ENCODE measurements around the gene FOXK2. TPM values are rescaled to one million over a fixed set of nuclear protein-coding genes. Genes with fewer than 3 reads are reported as not detected.
"Not testable (repeated sequence)": the region's sequence is repeated elsewhere in the genome, so short reads cannot be mapped to it uniquely, and the experiment has no call there.

The FOXK2 gene
- total RNA-seq, 1 donor from 2014 or later: 95.2 TPM

- Mint-ChIP-seq H3K9me3 (no peaks in the 10 kb centered on the region), H3K4me3 (ENCODE audit: low read depth) (no peak overlapping the region), H3K27ac (no peak overlapping the region), H3K27me3 (ENCODE audit: low read depth) (no peaks in the 10 kb centered on the region), H3K4me1 (ENCODE audit: low read depth) (peaks cover 16% of the 10 kb centered on the region), H3K36me3 (ENCODE audit: low read depth) (no peaks in the 10 kb centered on the region)
- intact Hi-C loops (cut with micrococcal nuclease): no loop called here
- no peak for DNase-seq (ENCODE audit: low spot score)
Observed at GRCh38 chr17:82502207-82502606, 17.3 kb upstream of the FOXK2 start.

- no peaks in the 10 kb centered on the region for H3K27me3 Mint-ChIP-seq (ENCODE audit: low read depth)
- no peak for DNase-seq (ENCODE audit: low spot score)
Observed at GRCh38 chr17:82503094-82503727, 16.3 kb upstream of the FOXK2 start.

GRCh38 chr17:82503728-82504308, 15.7 kb upstream of the FOXK2 start:
- DNase-seq (ENCODE audit: low spot score): no peak
- no peaks in the 10 kb centered on the region for H3K9me3 Mint-ChIP-seq
- intact Hi-C loops (cut with micrococcal nuclease): no loop called here
- H3K27me3 Mint-ChIP-seq (ENCODE audit: low read depth): no peaks in the 10 kb centered on the region
- H3K4me1 Mint-ChIP-seq (ENCODE audit: low read depth): peaks cover 13% of the 10 kb centered on the region
- H3K36me3 Mint-ChIP-seq (ENCODE audit: low read depth): no peaks in the 10 kb centered on the region
- no peak overlapping the region for H3K27ac Mint-ChIP-seq
- no peak overlapping the region for H3K4me3 Mint-ChIP-seq (ENCODE audit: low read depth)

More at GRCh38 chr17:82503094-82503727, 16.3 kb upstream of the FOXK2 start:
- Mint-ChIP-seq H3K36me3 (ENCODE audit: low read depth) (no peaks in the 10 kb centered on the region), H3K9me3 (no peaks in the 10 kb centered on the region), H3K4me3 (ENCODE audit: low read depth) (no peak overlapping the region), H3K4me1 (ENCODE audit: low read depth) (peaks cover 13% of the 10 kb centered on the region), H3K27ac (no peak overlapping the region)
- intact Hi-C loops (cut with micrococcal nuclease): no loop called here

DNA sequence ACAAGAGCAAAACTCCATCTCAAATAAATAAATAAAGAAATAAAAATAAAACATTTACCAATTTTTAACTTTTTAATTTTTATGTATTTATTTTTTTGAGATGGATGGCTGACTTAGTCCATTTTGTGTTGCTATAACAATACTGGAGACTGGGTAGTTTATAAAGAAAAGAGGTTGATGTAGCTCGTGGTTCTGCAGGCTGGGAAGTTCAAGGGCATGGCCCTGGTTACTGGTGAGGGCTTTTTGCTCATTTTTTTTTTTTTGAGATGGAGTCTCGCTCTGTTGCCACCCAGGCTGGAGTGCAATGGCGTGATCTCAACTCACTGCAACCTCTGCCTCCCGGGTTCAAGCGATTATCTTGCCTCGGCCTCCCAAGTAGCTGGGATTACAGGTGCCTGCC, 14.2 kb upstream of the FOXK2 start:
- H3K4me3 Mint-ChIP-seq (ENCODE audit: low read depth): no peak overlapping the region
- H3K27me3 Mint-ChIP-seq (ENCODE audit: low read depth): no peaks in the 10 kb centered on the region
- intact Hi-C loops (cut with micrococcal nuclease): no loop called here
- no peaks in the 10 kb centered on the region for H3K36me3 Mint-ChIP-seq (ENCODE audit: low read depth)
- DNase-seq (ENCODE audit: low spot score): no peak
- H3K27ac Mint-ChIP-seq: no peak overlapping the region
- H3K4me1 Mint-ChIP-seq (ENCODE audit: low read depth): peaks cover 7% of the 10 kb centered on the region
- H3K9me3 Mint-ChIP-seq: no peaks in the 10 kb centered on the region

DNA sequence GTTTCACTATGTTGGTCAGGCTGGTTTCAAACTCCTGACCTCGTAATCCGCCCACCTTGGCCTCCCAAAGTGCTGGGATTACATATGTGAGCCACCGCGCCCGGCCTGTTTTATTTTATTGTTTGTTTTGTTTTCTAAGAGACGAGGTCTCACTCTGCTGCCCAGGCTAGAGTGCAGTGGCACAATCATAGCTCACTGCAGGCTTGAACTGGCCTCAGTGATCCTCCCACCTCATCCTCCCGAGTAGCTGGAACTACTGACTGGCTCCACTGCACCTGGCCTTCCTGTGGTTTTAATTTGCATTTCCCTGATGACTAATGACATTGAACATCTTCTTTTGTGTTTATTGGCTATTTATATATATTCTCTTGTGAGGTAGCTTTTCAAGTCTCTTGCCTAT, 13.1 kb upstream of the FOXK2 start:
- H3K4me3 Mint-ChIP-seq (ENCODE audit: low read depth); H3K9me3 Mint-ChIP-seq; DNase-seq (ENCODE audit: low spot score); H3K36me3 Mint-ChIP-seq (ENCODE audit: low read depth); intact Hi-C loops (cut with micrococcal nuclease); H3K27me3 Mint-ChIP-seq (ENCODE audit: low read depth): not testable (repeated sequence)
- Mint-ChIP-seq H3K4me1 (ENCODE audit: low read depth) (peaks cover 11% of the 10 kb centered on the region), H3K27ac (peak overlapping the region; percentile 30)

DNA sequence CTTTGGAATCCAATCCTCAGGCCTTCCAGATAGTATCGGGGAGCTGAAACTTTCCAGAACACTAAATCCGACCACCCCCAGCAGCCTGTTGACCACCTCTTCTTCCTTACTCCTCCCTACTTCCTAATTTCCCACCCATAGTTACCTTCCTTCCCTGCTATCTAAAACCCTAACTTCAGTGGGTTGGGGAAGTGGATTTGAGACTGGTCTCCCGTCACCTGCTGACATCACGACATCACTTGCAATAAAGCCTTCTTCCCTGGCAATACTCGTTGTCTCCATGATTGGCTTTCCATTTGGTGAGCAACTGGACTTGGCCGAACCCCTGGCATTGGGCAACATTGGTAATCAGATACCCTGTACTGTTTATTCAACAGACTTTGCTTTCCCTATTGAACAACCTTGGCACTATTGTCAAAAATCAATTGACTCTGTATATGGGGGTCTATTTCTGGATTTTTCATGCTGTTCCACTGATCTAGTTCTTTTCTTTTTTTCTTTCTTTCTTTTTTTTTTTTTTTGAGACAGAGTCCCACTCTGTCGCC, 11.8 kb upstream of the FOXK2 start:
- no peaks in the 10 kb centered on the region for H3K27me3 Mint-ChIP-seq (ENCODE audit: low read depth)
- H3K4me3 Mint-ChIP-seq (ENCODE audit: low read depth): no peak overlapping the region
- no peaks in the 10 kb centered on the region for H3K9me3 Mint-ChIP-seq
- no peaks in the 10 kb centered on the region for H3K36me3 Mint-ChIP-seq (ENCODE audit: low read depth)
- H3K27ac Mint-ChIP-seq: no peak overlapping the region
- peaks cover 13% of the 10 kb centered on the region for H3K4me1 Mint-ChIP-seq (ENCODE audit: low read depth)
- no peak for DNase-seq (ENCODE audit: low spot score)
- intact Hi-C loops (cut with micrococcal nuclease): no loop called here

DNA sequence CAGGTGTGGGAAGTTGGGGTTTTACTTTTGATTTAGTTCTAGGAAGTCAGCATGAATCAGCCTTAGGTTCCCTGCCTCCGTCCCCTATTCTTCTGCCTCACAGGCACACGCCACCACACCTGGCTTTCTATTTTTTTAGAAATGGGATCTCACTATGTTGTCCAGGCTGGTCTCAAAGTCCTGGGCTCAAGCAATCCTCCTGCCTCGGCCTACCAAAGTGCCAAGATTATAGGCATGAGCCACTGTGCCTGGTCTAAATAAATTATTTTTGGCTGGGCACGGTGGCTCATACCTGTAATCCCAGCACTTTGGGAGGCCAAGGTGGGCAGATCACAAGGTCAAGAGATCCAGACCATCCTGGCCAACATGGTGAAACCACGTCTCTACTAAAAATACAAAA, 7.9 kb upstream of the FOXK2 start:
- H3K9me3 Mint-ChIP-seq; intact Hi-C loops (cut with micrococcal nuclease); H3K27ac Mint-ChIP-seq; H3K4me3 Mint-ChIP-seq (ENCODE audit: low read depth); H3K36me3 Mint-ChIP-seq (ENCODE audit: low read depth); H3K27me3 Mint-ChIP-seq (ENCODE audit: low read depth); H3K4me1 Mint-ChIP-seq (ENCODE audit: low read depth); DNase-seq (ENCODE audit: low spot score): not testable (repeated sequence)

GRCh38 chr17:82513864-82514263, 5.7 kb upstream of the FOXK2 start:
- H3K36me3 Mint-ChIP-seq (ENCODE audit: low read depth); H3K4me3 Mint-ChIP-seq (ENCODE audit: low read depth); H3K27ac Mint-ChIP-seq; H3K27me3 Mint-ChIP-seq (ENCODE audit: low read depth); DNase-seq (ENCODE audit: low spot score); H3K9me3 Mint-ChIP-seq; H3K4me1 Mint-ChIP-seq (ENCODE audit: low read depth); intact Hi-C loops (cut with micrococcal nuclease): not testable (repeated sequence)

- H3K4me3 Mint-ChIP-seq (ENCODE audit: low read depth): no peak overlapping the region
- no peaks in the 10 kb centered on the region for H3K9me3 Mint-ChIP-seq
- peaks cover 16% of the 10 kb centered on the region for H3K36me3 Mint-ChIP-seq (ENCODE audit: low read depth)
- no peaks in the 10 kb centered on the region for H3K27me3 Mint-ChIP-seq (ENCODE audit: low read depth)
- H3K27ac Mint-ChIP-seq: no peak overlapping the region
- intact Hi-C loops (cut with micrococcal nuclease): no loop called here
- peaks cover 12% of the 10 kb centered on the region for H3K4me1 Mint-ChIP-seq (ENCODE audit: low read depth)
- DNase-seq (ENCODE audit: low spot score): no peak
Observed at GRCh38 chr17:82517230-82517865, 2.2 kb upstream of the FOXK2 start.

- Mint-ChIP-seq H3K4me3 (ENCODE audit: low read depth) (peak overlapping the region; percentile 93), H3K27me3 (ENCODE audit: low read depth) (no peaks in the 10 kb centered on the region), H3K36me3 (ENCODE audit: low read depth) (peaks cover 28% of the 10 kb centered on the region), H3K9me3 (no peaks in the 10 kb centered on the region), H3K4me1 (ENCODE audit: low read depth) (peaks cover 22% of the 10 kb centered on the region), H3K27ac (peak overlapping the region; percentile 95)
- intact Hi-C loops (cut with micrococcal nuclease): loop anchor here (1.0 to 2.0 kb wide), 2 partner anchors 23 to 62 kb away; partner anchors contain the start of gene NARF
- DNase-seq (ENCODE audit: low spot score): peak; percentile 36
Observed at GRCh38 chr17:82519971-82520903, 705 bp downstream of the FOXK2 start.

DNA sequence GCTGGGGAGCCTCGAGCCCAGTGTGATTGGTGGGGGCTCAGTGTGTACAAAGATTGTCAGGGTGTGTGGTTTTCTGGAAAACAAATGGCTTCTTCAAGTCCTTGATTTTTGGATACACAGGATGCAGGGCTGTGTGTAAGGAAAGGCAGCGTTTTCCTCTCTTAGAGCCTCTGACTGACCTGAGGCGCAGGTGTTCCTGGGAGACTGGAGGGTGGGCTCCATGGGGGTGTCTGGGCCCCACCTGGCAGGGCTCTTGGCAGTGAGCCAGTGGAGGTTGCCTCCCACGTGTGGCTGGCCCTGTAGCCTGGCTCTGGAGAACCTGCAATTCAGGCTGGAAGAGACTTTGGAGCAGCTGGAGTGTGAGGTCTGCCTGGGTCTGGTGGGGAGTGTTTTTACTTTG, 5.0 kb downstream of the FOXK2 start:
- peaks cover 36% of the 10 kb centered on the region for H3K36me3 Mint-ChIP-seq (ENCODE audit: low read depth)
- no peaks in the 10 kb centered on the region for H3K27me3 Mint-ChIP-seq (ENCODE audit: low read depth)
- no peak for DNase-seq (ENCODE audit: low spot score)
- H3K9me3 Mint-ChIP-seq: no peaks in the 10 kb centered on the region
- H3K27ac Mint-ChIP-seq: peak overlapping the region; percentile 52
- H3K4me3 Mint-ChIP-seq (ENCODE audit: low read depth): no peak overlapping the region
- intact Hi-C loops (cut with micrococcal nuclease): no loop called here
- peaks cover 42% of the 10 kb centered on the region for H3K4me1 Mint-ChIP-seq (ENCODE audit: low read depth)

DNA sequence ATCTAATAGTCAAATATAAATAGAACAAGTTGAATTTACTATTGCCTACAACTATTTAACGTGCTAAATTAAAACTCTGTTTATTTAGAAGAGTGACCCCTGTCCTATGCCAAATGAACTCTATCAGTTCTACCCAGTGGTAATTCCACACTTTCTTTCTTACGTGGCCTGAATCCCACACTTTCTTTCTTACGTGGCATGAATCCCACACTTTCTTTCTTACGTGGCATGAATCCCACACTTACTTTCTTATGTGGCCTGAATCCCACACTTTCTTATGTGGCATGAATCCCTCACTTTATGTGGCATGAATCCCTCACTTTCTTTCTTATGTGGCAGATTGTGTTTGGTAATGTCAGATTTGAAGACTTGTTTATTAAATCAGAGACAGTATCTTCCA, 6.2 kb downstream of the FOXK2 start:
- Mint-ChIP-seq H3K27ac (no peak overlapping the region), H3K36me3 (ENCODE audit: low read depth) (peaks cover 36% of the 10 kb centered on the region), H3K4me3 (ENCODE audit: low read depth) (no peak overlapping the region), H3K27me3 (ENCODE audit: low read depth) (no peaks in the 10 kb centered on the region), H3K4me1 (ENCODE audit: low read depth) (peaks cover 46% of the 10 kb centered on the region), H3K9me3 (no peaks in the 10 kb centered on the region)
- no peak for DNase-seq (ENCODE audit: low spot score)
- intact Hi-C loops (cut with micrococcal nuclease): no loop called here
